Common myeloid progenitor, CD34-positive (primary cell): ENCODE measurements around the gene TMEM125.

ENCODE experiments used
- CTCF ChIA-PET: fragments of 350-600 bp; sonication (Branson Sonifier 250); formaldehyde crosslinking; loops from one replicate; lab custom pipeline; 2021; ENCODE audit warnings: antibody characterized with exemption; lab: Charles Lee
- POLR2A ChIA-PET: fragments of 350-600 bp; sonication (Branson Sonifier 250); formaldehyde crosslinking; loops from one replicate; lab custom pipeline; 2021; ENCODE audit warnings: antibody characterized with exemption; lab: Charles Lee
- DNase-seq, 3 donors: peaks; one replicate each; pipeline versions ENCODE4 v3.0.0 to v3.0.0-alpha.2; 2013
- H3K27ac ChIP-seq, 2 experiments: 1 replicate in 1 of 2; 2 replicates in 1 of 2; pipeline ENCODE4 v1.7.0; 2013; ENCODE audit warnings: inconsistent platforms in 2 of 2, low read length in 2 of 2, mild to moderate bottlenecking in 2 of 2, low read depth in 1 of 2, moderate library complexity in 1 of 2; ENCODE audit not compliant: severe bottlenecking in 2 of 2, insufficient read depth in 1 of 2, poor library complexity in 1 of 2
- H3K27me3 ChIP-seq, 5 experiments: replicated peaks in 2 of 5; 1 replicate in 3 of 5; 2 replicates in 2 of 5; pipeline versions ENCODE4 v1.6.1 to v1.7.0; 2013; ENCODE audit warnings: low read length in 4 of 5, mild to moderate bottlenecking in 2 of 5, moderate library complexity in 2 of 5, inconsistent platforms in 1 of 5; ENCODE audit not compliant: insufficient read depth in 5 of 5, control insufficient read depth in 4 of 5
- H3K36me3 ChIP-seq, 4 experiments: 1 replicate in 2 of 4; 2 replicates in 2 of 4; pipeline versions ENCODE4 v1.6.1 to v1.7.0; 2013; ENCODE audit warnings: low read length in 3 of 4, control low read depth in 1 of 4, mild to moderate bottlenecking in 1 of 4; ENCODE audit not compliant: control insufficient read depth in 4 of 4, insufficient read depth in 4 of 4
- H3K4me1 ChIP-seq, 4 experiments: 1 replicate in 3 of 4; 2 replicates in 1 of 4; pipeline versions ENCODE4 v1.6.1 to v1.7.1; 2013; ENCODE audit warnings: low read length in 3 of 4, mild to moderate bottlenecking in 3 of 4, control low read depth in 1 of 4, inconsistent platforms in 1 of 4, moderate library complexity in 1 of 4; ENCODE audit not compliant: control insufficient read depth in 4 of 4, insufficient read depth in 4 of 4; ENCODE audit errors: control extremely low read depth in 1 of 4
- H3K4me3 ChIP-seq, 7 experiments: 1 replicate in 4 of 7; 2 replicates in 3 of 7; pipeline versions ENCODE4 v1.5.1 to v1.7.0; 2013; ENCODE audit warnings: mild to moderate bottlenecking in 7 of 7, low read length in 6 of 7, moderate library complexity in 6 of 7, inconsistent platforms in 2 of 7, low read depth in 2 of 7, control low read depth in 1 of 7; ENCODE audit not compliant: insufficient read depth in 4 of 7, control insufficient read depth in 1 of 7; ENCODE audit errors: extremely low read depth in 1 of 7
- H3K9me3 ChIP-seq, 5 experiments: 1 replicate in 4 of 5; 2 replicates in 1 of 5; pipeline versions ENCODE4 v1.6.1 to v1.7.1; 2013; ENCODE audit warnings: low read length in 4 of 5, mild to moderate bottlenecking in 2 of 5, inconsistent platforms in 1 of 5, low read depth in 1 of 5, moderate library complexity in 1 of 5; ENCODE audit not compliant: control insufficient read depth in 4 of 5, insufficient read depth in 2 of 5; ENCODE audit errors: control extremely low read depth in 1 of 5
- WGBS: methylation state at CpG from one replicate; pipeline ENCODE4 v1.1.5; 2013; ENCODE audit not compliant: insufficient coverage; 5-methylcytosine and 5-hydroxymethylcytosine counted together

Gene TMEM125

GRCh38 chr1:43253173-43253572 is 16.6 kb upstream of the TMEM125 start:
- POLR2A ChIA-PET: no interaction called here
- Histone ChIP-seq H3K27ac (no peak overlapping the region), H3K27me3 (no peaks in the 10 kb centered on the region), H3K4me3 (no peak overlapping the region), H3K36me3 (peaks cover 0 to under 1% (median 0%) of the 10 kb centered on the region in 4 experiments), H3K4me1 (no peaks in the 10 kb centered on the region), H3K9me3 (peaks cover 0 to 10% (median 0%) of the 10 kb centered on the region in 5 experiments)
- 100% methylated on average over 3 of the region's 4 CpGs for WGBS
- CTCF ChIA-PET: no interaction called here
- no peak for DNase-seq

DNA sequence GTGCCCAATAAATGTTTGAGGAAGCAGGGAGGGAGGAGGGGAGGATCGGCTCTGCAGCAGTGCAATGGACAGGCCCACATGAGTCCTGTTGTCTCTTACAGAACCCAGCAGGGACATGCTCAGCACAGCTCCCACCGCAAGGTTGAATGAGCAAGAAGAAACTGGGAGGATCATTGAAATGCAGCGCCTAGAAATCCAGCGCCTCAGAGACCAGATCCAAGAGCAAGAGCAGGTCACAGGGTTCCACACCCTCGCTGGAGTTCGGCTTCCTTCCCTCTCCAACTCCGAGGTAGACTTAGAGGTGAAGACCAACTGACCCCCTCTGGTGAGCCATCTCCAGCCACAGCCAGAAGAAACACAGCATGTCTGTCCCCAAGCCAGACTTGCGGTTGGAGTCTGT is 15.9 kb upstream of the TMEM125 start:
- H3K36me3 ChIP-seq: peaks cover 0 to 3% (median 0%) of the 10 kb centered on the region in 4 experiments
- no peak for DNase-seq
- H3K9me3 ChIP-seq: peaks cover 0 to 13% (median 2%) of the 10 kb centered on the region in 5 experiments
- ChIA-PET POLR2A (no interaction called here), CTCF (interaction anchor here (0.6 kb wide), 1 partner anchor 15 kb away, joined by 3 read pairs; no protein-coding TSS in a partner anchor)
- H3K27me3 ChIP-seq: no peaks in the 10 kb centered on the region
- no peak overlapping the region for H3K4me3 ChIP-seq
- H3K4me1 ChIP-seq: no peaks in the 10 kb centered on the region
- WGBS: 97% methylated on average over 5 of the region's 8 CpGs
- no peak overlapping the region for H3K27ac ChIP-seq

DNA sequence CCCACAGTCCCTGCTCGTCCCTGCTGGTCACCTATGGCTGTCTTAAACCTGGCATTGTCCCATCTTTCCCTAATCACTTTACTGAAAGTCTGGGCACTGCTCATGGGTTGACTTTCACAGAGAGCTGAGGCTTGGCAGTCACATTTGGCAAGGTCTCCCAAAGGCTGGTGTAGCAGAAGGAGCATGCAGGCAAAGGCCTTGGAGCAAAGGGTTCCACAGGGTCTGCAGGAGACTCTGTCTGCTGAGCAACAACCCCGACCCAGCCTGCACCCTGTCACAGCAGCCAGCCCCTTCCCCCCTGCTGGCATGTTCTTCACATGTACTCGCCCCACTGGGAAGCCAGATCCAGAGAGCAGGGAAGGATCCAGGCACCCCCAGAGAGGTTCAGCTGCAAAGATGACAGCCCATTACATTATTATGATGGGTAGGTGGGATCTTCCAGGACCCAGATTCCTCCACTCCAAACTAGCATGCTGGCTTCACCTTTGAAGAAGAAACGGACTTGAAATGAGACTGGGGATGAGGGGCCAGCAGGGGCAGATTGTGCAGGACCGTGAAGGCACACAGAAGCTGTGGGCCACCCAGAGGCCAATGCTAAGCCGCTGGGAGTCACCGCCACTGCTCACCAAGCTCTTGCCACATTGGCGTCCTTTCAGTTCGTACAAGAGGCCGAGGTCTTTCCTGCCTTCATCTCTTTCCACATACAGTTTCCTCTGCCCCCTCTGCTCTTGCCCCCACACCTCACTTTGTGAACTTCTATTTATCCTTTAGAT is 14.2 kb upstream of the TMEM125 start:
- WGBS: 88% methylated on average over 9 of the region's 10 CpGs
- H3K27ac ChIP-seq: no peak overlapping the region
- no peak for DNase-seq
- ChIA-PET POLR2A (no interaction called here), CTCF (no interaction called here)
- peaks cover 0 to 3% (median 0%) of the 10 kb centered on the region in 4 experiments for H3K36me3 ChIP-seq
- H3K4me1 ChIP-seq: no peaks in the 10 kb centered on the region
- no peaks in the 10 kb centered on the region for H3K27me3 ChIP-seq
- H3K9me3 ChIP-seq: peaks cover 0 to 13% (median 2%) of the 10 kb centered on the region in 5 experiments
- no peak overlapping the region for H3K4me3 ChIP-seq

GRCh38 chr1:43256675-43257570 is 12.9 kb upstream of the TMEM125 start:
- no peak overlapping the region for H3K4me3 ChIP-seq
- 96% methylated on average over 8 of the region's 8 CpGs for WGBS
- H3K36me3 ChIP-seq: peaks cover 0 to 3% (median 0%) of the 10 kb centered on the region in 4 experiments
- no peaks in the 10 kb centered on the region for H3K27me3 ChIP-seq
- ChIA-PET POLR2A (interaction anchor here (1.0 kb wide), 1 partner anchor 10 kb away, joined by 3 read pairs; no protein-coding TSS in a partner anchor), CTCF (interaction anchor here (0.6 kb wide), 1 partner anchor 134 kb away, joined by 3 read pairs; no protein-coding TSS in a partner anchor)
- no peak for DNase-seq
- no peak overlapping the region for H3K27ac ChIP-seq
- no peaks in the 10 kb centered on the region for H3K4me1 ChIP-seq
- peaks cover 0 to 10% (median 2%) of the 10 kb centered on the region in 5 experiments for H3K9me3 ChIP-seq

GRCh38 chr1:43258370-43258769 is 11.4 kb upstream of the TMEM125 start:
- Histone ChIP-seq H3K9me3 (peaks cover 0 to 10% (median 2%) of the 10 kb centered on the region in 5 experiments), H3K27ac (no peak overlapping the region), H3K4me3 (no peak overlapping the region), H3K27me3 (no peaks in the 10 kb centered on the region), H3K4me1 (no peaks in the 10 kb centered on the region), H3K36me3 (peaks cover 0 to 3% (median 0%) of the 10 kb centered on the region in 4 experiments)
- DNase-seq: no peak
- POLR2A ChIA-PET: no interaction called here
- 93% methylated on average over 3 of the region's 3 CpGs for WGBS
- CTCF ChIA-PET: no interaction called here

DNA sequence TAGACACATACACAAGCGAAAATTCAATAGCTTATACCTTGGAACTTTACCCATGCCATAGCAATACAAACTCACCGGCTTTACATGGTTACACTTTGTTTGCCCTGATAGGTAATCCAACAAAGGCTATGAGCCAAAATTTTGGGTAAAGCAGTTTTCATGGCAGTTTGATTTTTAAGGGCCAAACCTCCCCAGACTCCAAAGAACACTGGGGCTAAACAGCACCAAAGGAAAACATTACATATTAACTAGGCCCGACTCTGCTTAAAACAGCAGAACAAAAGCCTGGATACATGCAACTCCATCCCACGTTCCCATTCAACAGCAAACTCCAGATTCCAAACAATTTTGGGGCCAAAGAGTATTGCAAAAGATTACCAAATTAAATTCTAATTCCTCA is 4.4 kb upstream of the TMEM125 start:
- Histone ChIP-seq H3K36me3 (no peaks in the 10 kb centered on the region), H3K4me3 (no peak overlapping the region), H3K27me3 (no peaks in the 10 kb centered on the region), H3K4me1 (peaks cover 0 to 12% (median 2%) of the 10 kb centered on the region in 4 experiments), H3K9me3 (peaks cover 0 to 4% (median 0%) of the 10 kb centered on the region in 5 experiments), H3K27ac (no peak overlapping the region)
- 100% methylated on average over 4 of the region's 4 CpGs for WGBS
- DNase-seq: no peak
- ChIA-PET POLR2A (no interaction called here), CTCF (no interaction called here)
